ENCODE measurements around the gene GHDC.
"Not testable (repeated sequence)": the region's sequence is repeated elsewhere in the genome, so short reads cannot be mapped to it uniquely, and the experiment has no call there.

The GHDC gene

GRCh38 chr17:42155614-42156045 lies 38.7 kb downstream of the GHDC start:
- H3K27ac ChIP-seq, result peak overlapping the region; percentile 67; the same call in 1 of the 2 replicates
- TF ChIP-seq CTCF (conservative IDR thresholded peaks at IDR 0.05), result no peak

GRCh38 chr17:42153919-42154742 lies 40.2 kb downstream of the GHDC start:
- TF ChIP-seq CTCF (conservative IDR thresholded peaks at IDR 0.05), result no peak
- H3K27ac ChIP-seq, result peak overlapping the region; percentile 67; the same call in 1 of the 2 replicates

- no peak for TF ChIP-seq CTCF (conservative IDR thresholded peaks at IDR 0.05)
Measured at GRCh38 chr17:42146911-42147607, 47.2 kb downstream of the GHDC start.

GRCh38 chr17:42143138-42143537 lies 51.2 kb downstream of the GHDC start:
- not testable (repeated sequence) for H3K27ac ChIP-seq

More at GRCh38 chr17:42146911-42147607, 47.2 kb downstream of the GHDC start:
- no peak overlapping the region for H3K27ac ChIP-seq

GRCh38 chr17:42142371-42142896 lies 51.9 kb downstream of the GHDC start:
- no peak for TF ChIP-seq CTCF (conservative IDR thresholded peaks at IDR 0.05)
- H3K27ac ChIP-seq, result no peak overlapping the region

- no peak overlapping the region for H3K27ac ChIP-seq
- no peak for TF ChIP-seq CTCF (conservative IDR thresholded peaks at IDR 0.05)
Measured at GRCh38 chr17:42141382-42141781, 52.9 kb downstream of the GHDC start.

GRCh38 chr17:42140690-42141089 lies 53.6 kb downstream of the GHDC start:
- not testable (repeated sequence) for H3K27ac ChIP-seq

All from VCaP (cell line).